HG03159 (cell line): ENCODE data around the gene GRM3.
"Not testable (repeated sequence)": the region's sequence is repeated elsewhere in the genome, so short reads cannot be mapped to it uniquely, and the experiment has no call there.

ENCODE experiments used
- ATAC-seq: cut with Tn5 transposase; IDR thresholded peaks from one replicate; pipeline ENCODE4 v1.9.1; 2021; ENCODE audit warnings: mild to moderate bottlenecking, moderate library complexity; ENCODE audit not compliant: unreplicated experiment

GRM3 gene

DNA sequence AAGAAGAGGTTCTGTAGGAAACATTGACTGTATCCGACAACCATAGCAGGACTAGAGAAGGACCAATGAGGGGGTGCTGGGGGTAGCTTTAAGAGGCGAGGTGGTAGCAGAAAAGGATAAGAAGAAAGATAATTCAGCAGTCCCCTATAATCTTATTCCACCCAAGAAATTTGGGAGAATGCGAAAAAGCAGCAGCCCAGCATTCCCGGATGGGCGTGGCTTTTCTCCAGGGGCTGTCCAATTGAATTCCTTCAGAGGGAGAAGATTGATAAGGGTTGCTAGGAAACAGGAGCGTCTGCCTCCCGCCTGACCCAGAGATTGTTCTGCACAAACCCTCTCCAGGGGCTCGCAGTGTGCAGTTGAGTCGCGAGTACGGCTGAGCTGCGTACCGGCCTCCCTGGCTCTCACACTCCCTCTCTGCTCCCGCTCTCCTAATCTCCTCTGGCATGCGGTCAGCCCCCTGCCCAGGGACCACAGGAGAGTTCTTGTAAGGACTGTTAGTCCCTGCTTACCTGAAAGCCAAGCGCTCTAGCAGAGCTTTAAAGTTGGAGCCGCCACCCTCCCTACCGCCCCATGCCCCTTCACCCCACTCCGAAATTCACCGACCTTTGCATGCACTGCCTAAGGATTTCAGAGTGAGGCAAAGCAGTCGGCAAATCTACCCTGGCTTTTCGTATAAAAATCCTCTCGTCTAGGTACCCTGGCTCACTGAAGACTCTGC is at the start of gene GRM3:
Gene GRM3 (plus strand): TSS at position 349 of the 721 bp plus-strand sequence. CDS start 121,237 bp downstream, outside the sequence.
- ATAC-seq: no peak

DNA sequence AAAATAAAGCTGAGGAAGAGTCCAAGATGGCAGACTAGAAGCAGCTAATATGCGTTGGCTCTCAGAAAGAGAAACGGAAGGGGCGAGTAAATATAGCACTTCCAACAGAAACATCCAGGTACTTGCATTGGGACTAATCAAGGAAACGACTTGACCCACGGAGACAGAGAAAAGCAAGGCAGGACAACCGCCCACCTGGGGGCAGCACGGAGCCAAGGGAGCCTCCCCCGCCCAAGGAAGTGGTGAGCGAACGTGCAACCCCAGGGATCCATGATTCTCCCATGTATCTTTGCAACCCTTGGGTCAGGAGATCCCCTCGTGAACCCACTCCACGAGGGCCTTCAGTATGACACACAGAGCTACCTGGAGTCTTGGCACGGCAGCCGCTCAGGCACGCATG is 45.4 kb upstream of the GRM3 start:
- no peak for ATAC-seq

- ATAC-seq: no peak
Measured at GRCh38 chr7:86598721-86599120, 45.0 kb upstream of the GRM3 start.

DNA sequence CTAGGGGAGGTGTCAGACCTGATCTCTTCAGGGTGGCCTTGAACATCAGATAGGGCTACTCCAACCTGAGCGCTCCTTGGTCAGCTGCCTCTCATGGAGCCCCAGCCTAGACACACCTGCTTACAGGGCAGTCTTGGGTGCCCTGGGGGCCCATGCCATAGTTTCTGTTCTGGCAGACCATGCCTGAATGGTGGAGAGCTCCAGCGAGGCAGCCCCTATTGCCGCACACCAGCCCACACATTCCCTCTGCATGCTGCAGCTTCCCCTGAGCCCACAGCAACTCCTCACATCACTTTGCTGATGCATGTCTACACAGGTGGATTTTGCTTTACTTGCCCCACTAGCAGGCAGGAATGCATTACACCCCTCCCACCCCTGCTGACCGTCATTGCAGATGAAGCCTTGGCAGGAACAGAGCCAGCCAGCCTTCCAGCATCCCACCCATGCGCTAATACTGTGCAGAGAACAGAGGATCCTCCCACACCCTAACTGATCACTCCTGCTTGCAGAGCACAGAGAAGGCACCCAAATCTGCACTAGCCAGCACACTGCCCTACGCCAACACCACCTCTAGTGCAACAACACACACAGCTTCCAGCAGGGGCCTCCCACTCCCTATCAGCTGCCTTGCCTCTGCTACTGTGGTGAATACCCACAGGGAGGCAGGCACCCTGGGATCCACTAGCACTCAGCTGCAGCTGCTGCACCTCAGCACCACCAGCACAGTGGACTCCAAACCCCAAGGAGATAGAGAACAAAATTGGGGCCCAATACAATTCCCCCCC is 43.0 kb upstream of the GRM3 start:
- ATAC-seq: no peak

GRCh38 chr7:86615711-86616110 is 28.0 kb upstream of the GRM3 start:
- not testable (repeated sequence) for ATAC-seq

DNA sequence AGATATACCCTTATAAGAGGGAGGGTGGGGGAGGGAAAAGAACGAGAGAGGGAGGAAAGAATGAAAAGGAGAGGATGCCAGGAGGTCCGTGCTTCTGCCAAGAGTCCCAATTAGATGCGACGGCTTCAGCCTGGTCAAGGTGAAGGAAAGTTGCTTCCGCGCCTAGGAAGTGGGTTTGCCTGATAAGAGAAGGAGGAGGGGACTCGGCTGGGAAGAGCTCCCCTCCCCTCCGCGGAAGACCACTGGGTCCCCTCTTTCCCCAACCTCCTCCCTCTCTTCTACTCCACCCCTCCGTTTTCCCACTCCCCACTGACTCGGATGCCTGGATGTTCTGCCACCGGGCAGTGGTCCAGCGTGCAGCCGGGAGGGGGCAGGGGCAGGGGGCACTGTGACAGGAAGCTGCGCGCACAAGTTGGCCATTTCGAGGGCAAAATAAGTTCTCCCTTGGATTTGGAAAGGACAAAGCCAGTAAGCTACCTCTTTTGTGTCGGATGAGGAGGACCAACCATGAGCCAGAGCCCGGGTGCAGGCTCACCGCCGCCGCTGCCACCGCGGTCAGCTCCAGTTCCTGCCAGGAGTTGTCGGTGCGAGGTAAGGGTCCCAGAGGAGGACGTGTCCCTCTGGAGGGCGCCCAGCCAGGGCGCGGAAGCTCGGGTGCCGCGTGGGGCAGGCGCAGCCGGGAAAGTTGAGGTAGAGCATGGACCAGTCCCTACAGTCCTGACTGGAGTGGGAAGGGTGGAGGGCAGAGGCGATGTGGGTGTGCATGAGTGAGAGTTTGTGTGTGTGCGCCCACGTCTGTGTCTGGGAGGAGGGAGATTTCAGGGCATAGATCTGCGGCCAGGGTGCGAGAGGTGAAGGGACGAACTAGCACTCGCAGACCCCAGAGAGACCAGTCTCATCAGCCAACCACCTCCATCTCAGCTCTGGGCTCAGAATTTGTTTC is 844 bp downstream of the GRM3 start:
- ATAC-seq: no peak

GRCh38 chr7:86645225-86645608 is 1.5 kb downstream of the GRM3 start:
- ATAC-seq: no peak

DNA sequence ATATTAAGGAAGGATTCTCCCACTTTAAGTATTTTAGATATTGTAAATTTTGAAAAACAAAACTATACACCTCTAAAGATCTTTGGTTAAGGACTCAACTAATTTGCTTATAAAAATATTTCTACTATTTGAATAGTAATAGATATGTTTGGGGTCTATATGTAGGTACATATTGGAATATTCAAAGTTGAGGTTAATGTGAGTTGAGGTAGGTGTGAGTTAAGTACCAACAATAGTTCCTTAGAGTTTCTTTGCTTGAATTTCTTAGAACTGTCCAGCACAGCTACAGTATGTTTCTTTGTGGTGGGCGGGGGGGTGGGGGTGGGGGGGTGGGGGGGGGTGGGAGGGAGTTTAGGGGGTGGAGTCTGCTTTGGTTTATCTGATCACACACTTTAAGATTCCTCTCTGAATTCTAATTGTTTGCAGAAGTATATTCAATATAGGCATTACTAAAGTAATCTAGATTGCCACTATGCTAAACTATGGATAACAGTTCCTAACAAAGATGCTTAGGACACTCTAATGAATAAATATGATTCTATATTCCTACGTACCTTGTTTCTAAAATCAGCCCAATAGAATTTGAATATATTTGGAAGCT is 2.1 kb downstream of the GRM3 start:
- ATAC-seq: no peak

DNA sequence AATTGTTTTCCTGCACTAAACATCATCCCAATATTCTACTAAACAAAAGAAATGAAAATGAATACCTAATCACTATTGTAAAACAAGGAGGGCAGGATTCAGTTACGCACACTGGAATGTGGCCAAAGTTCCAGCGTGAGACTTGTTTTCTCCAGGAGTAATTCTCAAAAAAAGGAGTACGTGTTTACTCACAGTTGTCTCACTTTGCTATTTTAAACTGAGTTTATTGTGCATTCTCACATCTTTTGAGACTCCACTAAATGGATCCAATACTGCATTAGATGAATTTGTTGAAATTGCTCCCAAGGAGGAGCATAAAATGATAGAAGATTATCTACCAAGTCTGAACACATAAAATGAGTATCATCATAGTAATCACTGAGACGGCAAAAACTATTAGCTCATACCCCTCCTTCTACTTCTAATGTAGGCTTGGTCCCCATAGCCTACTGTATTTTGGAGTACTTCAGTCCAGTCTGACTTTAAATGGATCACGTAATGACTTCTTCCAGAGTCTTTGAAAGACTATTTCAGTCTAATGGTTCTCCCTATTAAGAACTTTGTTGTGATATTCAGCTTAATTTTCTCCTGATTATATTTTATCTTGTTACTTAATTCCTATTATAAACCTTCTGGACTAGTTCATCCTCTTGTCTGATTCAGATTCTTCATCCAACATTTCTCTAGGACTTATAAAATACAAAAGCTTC is 3.8 kb downstream of the GRM3 start:
- no peak for ATAC-seq

- no peak for ATAC-seq
Measured at GRCh38 chr7:86648169-86648568, 4.5 kb downstream of the GRM3 start.

DNA sequence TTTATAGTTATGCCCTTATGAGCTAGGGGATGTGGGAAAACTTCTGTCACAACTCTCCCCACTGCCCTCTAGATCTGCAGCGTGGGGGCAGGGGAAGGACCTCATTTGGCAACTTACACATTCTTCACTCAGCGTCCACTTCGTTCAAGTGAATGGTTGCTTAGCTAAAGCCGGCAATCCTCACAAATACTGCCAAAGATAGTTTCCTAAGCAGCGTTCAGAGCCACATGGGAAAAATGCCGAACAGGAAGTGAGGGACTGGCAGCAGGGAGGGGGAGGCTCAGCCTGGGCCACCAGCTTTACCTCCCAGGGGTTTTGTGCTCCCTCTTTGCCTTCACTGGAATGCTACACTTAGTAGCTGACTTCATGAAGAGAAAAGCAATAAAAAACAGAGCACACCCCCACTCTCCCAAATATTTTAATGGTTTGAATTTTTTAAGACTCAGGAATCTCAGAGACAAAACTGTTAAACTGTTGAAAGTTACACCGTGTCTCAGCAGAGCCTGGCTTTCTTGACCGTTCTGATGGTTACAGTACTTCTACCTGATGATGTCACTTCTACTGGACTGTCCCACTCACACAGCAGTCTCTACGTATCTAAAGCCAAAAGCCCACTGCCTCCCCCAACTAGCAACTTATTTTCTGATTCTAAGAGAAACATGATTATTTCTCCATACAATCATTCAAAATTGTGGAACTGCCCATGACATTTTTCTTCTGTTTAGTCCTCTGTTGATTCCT is 10.4 kb downstream of the GRM3 start:
- ATAC-seq: no peak

- ATAC-seq: no peak
Measured at GRCh38 chr7:86657948-86658347, 14.2 kb downstream of the GRM3 start.

DNA sequence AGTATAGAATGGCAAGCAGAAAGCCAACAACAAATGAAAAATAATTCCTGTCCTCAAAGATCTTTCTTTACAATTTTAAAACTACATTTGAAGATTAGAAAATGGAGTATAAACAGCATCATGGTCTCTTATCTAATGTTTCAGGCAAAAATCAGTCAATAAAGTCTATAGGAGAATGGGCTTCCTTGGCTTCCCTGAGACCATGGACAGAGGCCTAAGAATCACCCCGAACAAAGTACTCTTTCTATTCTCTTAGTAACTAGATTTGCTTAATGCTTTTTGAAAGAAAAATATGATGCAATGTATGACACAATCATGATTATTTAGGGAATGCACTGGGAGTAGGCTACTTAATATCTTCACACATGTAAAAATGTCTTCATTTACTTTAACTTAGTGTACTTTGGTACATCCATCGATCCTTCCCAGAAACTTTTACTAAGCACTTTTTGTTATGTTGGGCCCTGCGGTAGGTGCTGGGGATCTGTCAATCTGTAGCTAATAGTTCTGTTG is 17.3 kb downstream of the GRM3 start:
- no peak for ATAC-seq

DNA sequence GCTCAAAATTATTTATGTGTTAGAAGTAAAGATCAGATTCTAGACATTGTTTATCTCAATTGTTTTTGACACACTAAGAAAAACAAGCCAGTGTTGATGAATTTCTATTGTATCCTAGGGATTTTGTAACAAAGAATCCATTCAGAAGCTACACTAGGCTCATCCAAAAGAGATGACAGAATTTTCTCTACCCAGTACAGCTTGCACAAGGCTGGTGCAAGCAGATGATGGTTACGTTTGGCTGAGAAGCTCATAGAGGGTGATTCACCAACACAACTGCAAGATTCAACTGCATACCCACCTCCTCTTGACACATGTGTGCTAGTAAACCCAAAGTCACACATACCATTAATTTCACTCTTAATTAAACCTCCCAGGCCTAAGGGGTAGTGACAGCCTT is 20.8 kb downstream of the GRM3 start:
- no peak for ATAC-seq

DNA sequence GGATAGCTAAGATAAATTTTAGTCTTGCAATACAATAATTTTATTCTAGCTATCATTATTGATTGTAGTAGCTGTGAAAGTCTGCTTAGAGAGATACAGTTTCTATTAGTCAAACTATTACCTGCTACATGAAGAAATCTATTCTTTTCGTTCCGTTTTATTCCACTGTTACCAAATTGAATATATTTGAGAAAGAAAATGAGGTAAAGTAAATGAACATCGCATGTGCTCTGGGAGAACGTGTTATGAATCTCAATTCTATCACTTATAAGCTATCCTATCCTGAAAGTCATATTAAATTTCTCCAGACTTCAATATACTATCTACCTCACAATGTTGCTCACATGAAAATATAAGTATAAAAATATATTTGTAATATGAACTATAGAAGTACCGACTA is 21.3 kb downstream of the GRM3 start:
- no peak for ATAC-seq

DNA sequence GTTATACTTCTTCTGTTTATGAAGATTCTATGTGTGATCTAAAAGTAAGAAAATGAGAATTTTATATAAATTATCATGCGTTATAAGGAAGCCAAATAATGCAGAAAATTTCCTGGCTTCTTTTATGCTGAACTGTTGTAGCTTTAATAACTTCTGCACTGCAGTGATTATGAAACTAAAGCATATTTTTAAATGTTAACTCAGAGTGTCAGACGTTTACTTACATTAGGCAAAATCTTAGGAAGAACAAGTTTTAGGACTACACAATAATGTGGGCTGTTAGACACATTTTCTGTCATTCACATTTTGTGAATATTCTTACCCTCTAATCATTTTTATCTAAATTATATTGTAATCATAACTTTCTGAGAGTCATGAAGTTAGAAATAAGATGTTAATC is 22.0 kb downstream of the GRM3 start:
- no peak for ATAC-seq

DNA sequence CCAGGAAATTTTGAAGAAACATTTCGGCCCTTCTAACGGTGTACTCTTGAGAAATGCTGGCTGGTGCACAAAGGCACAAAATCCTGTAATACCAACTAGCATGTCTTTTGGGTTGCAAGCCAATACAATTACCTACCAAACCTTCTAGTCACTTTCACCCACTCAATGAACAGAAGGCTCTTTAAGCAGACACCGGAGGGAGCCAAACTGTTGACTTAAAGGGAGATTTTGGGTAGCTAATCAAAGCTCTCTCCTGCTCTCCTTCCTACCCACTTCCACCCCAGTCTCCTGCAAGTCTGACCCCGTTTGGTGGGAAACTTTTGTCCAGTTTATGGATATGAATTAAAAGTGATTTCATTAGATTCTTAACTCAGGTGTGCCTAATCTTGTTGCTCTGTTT is 24.0 kb downstream of the GRM3 start:
- ATAC-seq: no peak

DNA sequence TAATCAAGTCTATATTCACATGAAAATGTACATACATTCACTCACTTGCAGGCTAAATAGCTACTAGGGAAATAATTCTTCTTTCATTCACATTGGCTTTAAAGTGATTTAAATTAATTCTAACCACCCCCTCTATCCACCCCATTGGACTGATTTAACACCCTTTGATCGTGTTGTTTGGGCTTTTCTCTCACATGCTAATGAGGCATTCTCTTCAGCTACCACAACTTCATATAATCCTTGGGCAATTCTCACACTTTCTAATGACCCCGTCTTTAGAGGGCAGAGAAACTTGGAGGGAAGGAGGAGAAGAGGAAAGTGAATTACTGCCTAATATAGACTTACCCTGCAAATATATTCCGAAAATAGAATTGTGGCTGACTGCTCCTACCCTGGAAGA is 24.6 kb downstream of the GRM3 start:
- ATAC-seq: no peak

DNA sequence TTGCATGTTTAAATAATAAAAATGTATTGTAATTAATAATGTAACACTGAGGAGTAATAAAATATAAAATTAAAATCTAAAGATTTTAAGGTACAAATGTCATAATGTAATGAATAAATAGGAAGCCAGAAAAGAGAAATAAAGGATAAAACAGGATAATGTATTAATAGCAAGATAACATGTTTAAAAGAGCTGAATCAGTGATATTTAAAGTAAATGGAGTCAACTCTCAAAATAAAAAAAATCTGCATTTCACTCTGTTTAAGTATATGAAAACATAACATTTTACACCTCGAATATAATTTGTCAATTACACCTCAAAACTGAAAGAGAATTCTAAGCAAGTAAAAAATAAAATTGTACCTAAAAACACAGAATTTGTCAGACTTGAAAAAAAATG is 44.1 kb downstream of the GRM3 start:
- no peak for ATAC-seq
